AG10803 (cell line): ENCODE data around the gene TUBB4B.

Experiments
- DNase-seq: peaks from one replicate; pipeline ENCODE4 v3.0.0; 2010; ENCODE audit warnings: low read depth
- H3K4me3 ChIP-seq: 2 replicates; pipeline ENCODE4 v1.5.1; 2011; ENCODE audit warnings: mild to moderate bottlenecking, low read length, control low read depth
- CTCF ChIP-seq: conservative IDR thresholded peaks from 2 replicates; pipeline ENCODE4 v1.5.1; 2011; ENCODE audit warnings: mild to moderate bottlenecking, low read length, control low read depth, inconsistent platforms

The TUBB4B gene

GRCh38 chr9:137202966-137203365 lies 38.1 kb upstream of the TUBB4B start:
- DNase-seq, result peak; percentile 28
- no peak for TF ChIP-seq CTCF
- no peak overlapping the region for H3K4me3 ChIP-seq

- no peak for TF ChIP-seq CTCF
- H3K4me3 ChIP-seq, result peak overlapping the region; percentile 94
- no peak for DNase-seq
Measured at GRCh38 chr9:137204731-137205125, 36.4 kb upstream of the TUBB4B start.

GRCh38 chr9:137205126-137206069 lies 35.7 kb upstream of the TUBB4B start, which contains the start of the genes NDOR1 and TMEM203:
NDOR1 (plus strand) TSS chr9:137205700; CDS start chr9:137205778, 78 bp downstream.
TMEM203 (minus strand) TSS chr9:137205648; CDS start chr9:137205414, 234 bp downstream.
- no peak for TF ChIP-seq CTCF
- DNase-seq, result peak; percentile 69
- H3K4me3 ChIP-seq, result peak within 1 kb of the TSS; percentile 94

- no peak for TF ChIP-seq CTCF
- no peak for DNase-seq
- H3K4me3 ChIP-seq, result peak overlapping the region; percentile 94
Measured at GRCh38 chr9:137206602-137207001, 34.5 kb upstream of the TUBB4B start.

- no peak overlapping the region for H3K4me3 ChIP-seq
- no peak for TF ChIP-seq CTCF
- no peak for DNase-seq
Measured at GRCh38 chr9:137211532-137211931, 29.6 kb upstream of the TUBB4B start.

- TF ChIP-seq CTCF, result no peak
- DNase-seq, result no peak
- H3K4me3 ChIP-seq, result no peak overlapping the region
Measured at GRCh38 chr9:137212520-137212919, 28.6 kb upstream of the TUBB4B start.
